ENCODE data around the gene KIF2C. TPM values are rescaled to one million over a fixed set of nuclear protein-coding genes. Genes with fewer than 3 reads are reported as not detected.

KIF2C gene
- total and polyA plus RNA-seq, 2 donors (not counting 1 experiment from before 2014, with no cell fraction given) = 0.25 to 0.69 TPM

DNA sequence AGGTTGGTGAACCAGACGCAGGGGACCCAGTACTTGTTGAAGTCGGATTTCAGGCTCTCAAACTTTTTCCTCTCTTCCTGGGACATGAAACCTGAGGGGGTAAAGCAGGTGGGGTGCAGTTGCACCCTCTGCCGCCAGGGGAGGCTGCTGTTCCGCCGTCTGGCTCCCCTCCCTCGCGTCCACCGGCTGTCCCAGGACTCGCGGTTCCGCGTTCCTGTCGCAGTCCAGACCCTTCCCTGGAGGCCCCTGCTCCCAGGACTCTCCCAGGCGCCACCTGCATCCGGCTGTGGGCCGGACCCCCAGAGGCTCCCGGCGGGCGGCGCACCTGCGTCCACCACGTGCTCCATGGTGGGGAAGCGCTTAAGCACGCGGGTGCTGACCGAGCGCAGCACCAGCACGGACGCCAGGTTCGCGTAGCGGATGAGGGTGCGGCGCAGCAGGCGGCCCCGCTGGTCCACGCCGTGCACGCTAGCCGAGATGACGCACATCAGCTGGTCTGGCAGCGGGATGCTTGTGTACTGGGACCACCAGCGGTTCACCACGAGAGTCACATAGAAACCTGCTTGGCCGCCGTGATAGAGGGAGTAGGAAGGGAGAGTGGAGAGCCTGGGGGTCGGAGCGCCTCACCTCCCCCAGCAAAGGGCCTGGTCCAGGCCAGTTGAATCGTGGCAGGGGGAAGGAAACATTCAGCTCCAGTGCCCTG lies 46.7 kb downstream of the KIF2C start:
- H3K79me2 ChIP-seq (ENCODE audit: control insufficient read depth, insufficient read depth, low read length) = no peaks in the 10 kb centered on the region
- Mint-ChIP-seq H3K27ac (peak overlapping the region; percentile 92), H3K9me3 (ENCODE audit: insufficient read depth) (no peaks in the 10 kb centered on the region), H3K4me3 (peak overlapping the region; percentile 82), H3K4me1 (peaks cover 31% of the 10 kb centered on the region), H3K27me3 (no peaks in the 10 kb centered on the region)
- ATAC-seq (ENCODE audit: low read depth) = peak; percentile 72
- peak overlapping the region; percentile 90 for H3K4me2 ChIP-seq (replicated peaks; ENCODE audit: low read depth, low read length, poor library complexity, severe bottlenecking)
- peak overlapping the region; percentile 63 for H3K9ac ChIP-seq (ENCODE audit: low read length)
- intact Hi-C loops (cut with micrococcal nuclease) = loop anchor here (1.0 to 5.0 kb wide), 9 partner anchors 11 to 901 kb away; partner anchors contain the start of genes EIF2B3, GPBP1L1, PLK3 and RNU5D-1
- 5% methylated on average over 49 of the region's 49 CpGs for WGBS (ENCODE audit: insufficient coverage)
- peaks cover 25 to 34% of the 10 kb centered on the region in 2 donors for H3K4me1 ChIP-seq (ENCODE audit: control insufficient read depth in 2 of 2, insufficient read depth in 2 of 2, low read length in 2 of 2)
- H3K27ac ChIP-seq (ENCODE audit: low read length in 2 of 2) = peak overlapping the region; percentile 47 to 50
- H3K36me3 ChIP-seq (replicated peaks in 1 of 2; ENCODE audit: control extremely low read depth in 1 of 2, control insufficient read depth in 1 of 2, extremely low read depth in 1 of 2, insufficient read depth in 2 of 2, low read length in 1 of 2) = peaks cover 0 to 3% of the 10 kb centered on the region in 2 experiments
- no peaks in the 10 kb centered on the region for H3K9me3 ChIP-seq (ENCODE audit: control extremely low read depth in 1 of 3, control insufficient read depth in 2 of 3, insufficient read depth in 1 of 3, low read length in 2 of 3)
- CTCF ChIA-PET = interaction anchor here (0.6 to 5.5 kb wide), 15 partner anchors 10 to 553 kb away, joined by 3 to 44 read pairs (median 4); partner anchors contain the start of genes BTBD19, HECTD3, MUTYH and PLK3
- DNase-seq = peak; percentile 88
- H4K20me1 ChIP-seq (ENCODE audit: control insufficient read depth, insufficient read depth, low read length, poor library complexity, severe bottlenecking) = peaks cover 3% of the 10 kb centered on the region
- POLR2A ChIA-PET = interaction anchor here (0.6 to 2.8 kb wide), 9 partner anchors 10 to 517 kb away, joined by 3 to 12 read pairs (median 4); partner anchors contain the start of genes PLK3 and RNU5D-1
- H2AFZ ChIP-seq (ENCODE audit: insufficient read depth, low read depth, low read length, poor library complexity, severe bottlenecking) = peak overlapping the region; percentile 82
- H3K27me3 ChIP-seq (replicated peaks in 1 of 4; ENCODE audit: control extremely low read depth in 1 of 4, control insufficient read depth in 3 of 4, insufficient read depth in 4 of 4, low read length in 3 of 4) = no peaks in the 10 kb centered on the region
- no peak for TF ChIP-seq EZH2 (IDR thresholded peaks at IDR 0.05; ENCODE audit: borderline replicate concordance, insufficient read depth, low read depth, low read length, poor library complexity, severe bottlenecking)
- TF ChIP-seq, protein P1, sequence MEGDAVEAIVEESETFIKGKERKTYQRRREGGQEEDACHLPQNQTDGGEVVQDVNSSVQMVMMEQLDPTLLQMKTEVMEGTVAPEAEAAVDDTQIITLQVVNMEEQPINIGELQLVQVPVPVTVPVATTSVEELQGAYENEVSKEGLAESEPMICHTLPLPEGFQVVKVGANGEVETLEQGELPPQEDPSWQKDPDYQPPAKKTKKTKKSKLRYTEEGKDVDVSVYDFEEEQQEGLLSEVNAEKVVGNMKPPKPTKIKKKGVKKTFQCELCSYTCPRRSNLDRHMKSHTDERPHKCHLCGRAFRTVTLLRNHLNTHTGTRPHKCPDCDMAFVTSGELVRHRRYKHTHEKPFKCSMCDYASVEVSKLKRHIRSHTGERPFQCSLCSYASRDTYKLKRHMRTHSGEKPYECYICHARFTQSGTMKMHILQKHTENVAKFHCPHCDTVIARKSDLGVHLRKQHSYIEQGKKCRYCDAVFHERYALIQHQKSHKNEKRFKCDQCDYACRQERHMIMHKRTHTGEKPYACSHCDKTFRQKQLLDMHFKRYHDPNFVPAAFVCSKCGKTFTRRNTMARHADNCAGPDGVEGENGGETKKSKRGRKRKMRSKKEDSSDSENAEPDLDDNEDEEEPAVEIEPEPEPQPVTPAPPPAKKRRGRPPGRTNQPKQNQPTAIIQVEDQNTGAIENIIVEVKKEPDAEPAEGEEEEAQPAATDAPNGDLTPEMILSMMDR (IDR thresholded peaks at IDR 0.05) = peak; percentile 100
- peak overlapping the region in 4 of 5 experiments; percentile 53 to 68 (median 60) for H3K4me3 ChIP-seq (ENCODE audit: control extremely low read depth in 1 of 5, extremely low read depth in 1 of 5, insufficient read depth in 1 of 5, low read depth in 2 of 5, low read length in 4 of 5)

Data from B cell (primary cell).